Keratinocyte (primary cell): ENCODE measurements around the gene DEPP1.

Source experiments
- CTCF ChIP-seq, 3 experiments: IDR thresholded peaks in 1 of 3; conservative IDR thresholded peaks in 1 of 3; optimal IDR thresholded peaks in 1 of 3; 2 replicates in 2 of 3; 3 replicates in 1 of 3; pipeline versions ENCODE3 to v1.5.1; 2011; ENCODE audit warnings: low read length in 3 of 3, mild to moderate bottlenecking in 3 of 3, moderate library complexity in 2 of 3, control low read depth in 1 of 3, inconsistent platforms in 1 of 3; ENCODE audit not compliant: insufficient read depth in 2 of 3; ENCODE audit errors: extremely low read depth in 1 of 3
- EZH2 ChIP-seq: IDR thresholded peaks from one replicate; pipeline ENCODE4 v1.6.1; 2012; ENCODE audit warnings: inconsistent platforms, mild to moderate bottlenecking, low read length, moderate library complexity

GRCh38 chr10:44958898-44959246 lies 19.7 kb downstream of the DEPP1 start:
- TF ChIP-seq CTCF (optimal IDR thresholded peaks at IDR 0.05 in 1 of 3, IDR thresholded peaks at IDR 0.05 in 1 of 3, conservative IDR thresholded peaks at IDR 0.05 in 1 of 3; ENCODE audit: extremely low read depth in 1 of 3, insufficient read depth in 2 of 3, low read length in 3 of 3) (no peak), EZH2 (no peak)
